Right lung (tissue), 5 donors: ENCODE measurements around the gene SLC16A8. TPM values are rescaled to one million over a fixed set of nuclear protein-coding genes. Genes with fewer than 3 reads are reported as not detected.

ENCODE experiments used
- DNase-seq, 2 donors: peaks; one replicate each; pipeline ENCODE4 v3.0.0-alpha.2; 2013
- polyA plus RNA-seq, 5 donors: library from polyadenylated mRNA; unstranded; fragments of 120-200 nt; gene quantifications; one replicate each; pipeline versions ENCODE4 v1.2.1 to v1.2.3, GENCODE V29; 2013; ENCODE audit warnings: inconsistent platforms in 1 of 5, low replicate concordance in 1 of 5; ENCODE audit not compliant: insufficient read length in 5 of 5, insufficient read depth in 1 of 5

The SLC16A8 gene
- polyA plus RNA-seq, 5 donors, result 0.84 to 1.7 (median 1.2) TPM

DNA sequence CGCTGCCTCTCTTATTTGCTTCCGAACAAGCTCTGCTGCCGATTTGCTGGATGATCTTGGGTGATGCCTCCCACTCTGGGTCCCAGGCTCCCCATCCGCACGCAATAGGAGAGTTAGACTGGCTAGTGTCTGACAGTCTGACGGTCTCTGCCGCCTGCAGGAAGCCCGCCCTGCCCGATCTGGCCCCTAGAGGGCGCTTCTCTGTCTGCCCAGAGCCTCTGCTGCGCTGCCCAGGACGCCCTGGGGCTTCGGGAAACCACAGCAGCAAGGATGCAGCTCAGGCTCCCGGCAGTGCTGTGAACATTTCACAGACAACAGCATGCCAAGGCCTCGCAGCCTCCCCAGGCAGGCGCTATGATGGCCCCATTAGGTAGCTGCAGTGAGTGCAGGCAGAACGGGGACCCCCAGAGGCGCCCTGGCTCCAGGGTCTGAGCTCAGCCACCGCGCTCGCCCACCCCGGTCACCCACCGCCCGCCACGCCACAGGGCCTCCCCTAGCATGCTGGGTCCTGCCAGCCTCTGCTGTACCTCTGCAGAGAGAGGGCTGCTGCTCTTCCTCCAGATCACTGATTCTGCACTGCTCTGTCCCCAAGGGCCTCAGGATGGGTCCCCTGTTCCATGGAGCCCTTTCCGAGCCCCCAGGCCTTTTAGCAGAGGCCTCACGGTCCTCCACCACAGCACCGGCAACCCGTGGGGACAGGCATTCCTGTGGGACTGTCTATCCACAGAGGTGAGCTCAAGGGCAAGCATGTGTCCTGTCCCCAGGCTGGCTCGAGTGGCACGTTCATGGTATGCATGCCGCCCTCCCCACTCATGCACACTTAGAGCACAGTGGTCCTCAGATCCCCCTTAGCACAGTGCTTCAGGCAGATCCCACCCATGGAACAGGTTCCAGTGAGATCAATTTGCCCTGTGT, 30.8 kb upstream of the SLC16A8 start:
- DNase-seq, result peak; percentile 62 to 74

DNA sequence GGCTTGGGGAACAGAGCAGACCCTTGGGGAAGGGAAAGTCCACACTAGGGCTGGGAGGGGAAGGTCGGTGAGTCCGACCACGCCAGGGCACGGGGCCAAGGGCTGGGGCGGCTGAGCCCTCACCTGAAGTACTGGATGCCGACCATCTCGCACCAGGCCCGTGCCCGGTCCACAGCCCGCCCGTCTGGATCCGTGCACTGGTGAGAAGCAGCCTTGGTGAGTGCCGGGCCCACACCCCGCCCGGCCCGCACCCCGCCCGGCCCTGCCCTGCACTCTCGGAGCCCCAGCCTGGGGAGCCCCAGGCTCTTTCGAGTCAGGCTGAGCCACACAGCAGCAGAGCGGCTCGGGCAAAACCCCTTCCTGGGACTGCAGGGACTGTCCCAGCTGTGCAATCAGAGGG, 28.4 kb upstream of the SLC16A8 start:
- no peak for DNase-seq

GRCh38 chr22:38111925-38112355, 28.0 kb upstream of the SLC16A8 start:
- DNase-seq, result no peak

GRCh38 chr22:38110863-38111852, 27.2 kb upstream of the SLC16A8 start:
- DNase-seq, result no peak

GRCh38 chr22:38110008-38110862, 26.3 kb upstream of the SLC16A8 start, which contains the start of gene BAIAP2L2:
TSS of gene BAIAP2L2 (minus strand) at chr22:38110684. CDS start at chr22:38110525, 159 bp downstream.
- DNase-seq, result no peak

DNA sequence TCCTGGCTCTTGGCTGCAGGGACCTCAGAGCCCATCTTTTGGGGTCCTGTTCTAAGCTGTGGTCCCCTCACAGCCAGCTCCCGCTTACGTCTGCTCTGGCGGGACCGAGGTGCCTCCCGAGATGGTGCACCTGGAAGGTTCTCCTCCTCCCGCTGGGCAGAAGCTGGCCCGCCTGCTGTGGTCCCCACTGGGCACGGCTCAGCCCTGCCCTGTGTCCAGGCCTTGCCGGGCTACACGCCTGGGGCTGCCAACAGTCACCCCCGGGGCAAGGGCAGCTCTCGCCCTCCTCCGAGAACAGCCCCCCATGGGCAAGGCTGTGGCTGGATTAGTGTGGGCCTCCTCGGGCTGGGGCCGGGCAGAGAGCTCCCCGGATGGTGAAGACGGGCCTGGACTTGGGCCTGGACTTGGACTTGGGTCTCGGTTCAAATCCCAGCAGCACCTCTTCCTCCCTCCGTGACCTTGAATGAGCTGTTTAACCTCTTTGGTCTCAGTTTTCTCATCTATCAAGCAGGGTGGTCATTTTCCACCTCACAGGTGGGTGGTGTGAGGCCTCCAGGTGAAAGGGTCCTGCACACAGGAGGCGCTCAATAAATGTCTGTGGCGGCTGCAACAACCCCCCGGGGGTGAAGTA, 25.5 kb upstream of the SLC16A8 start:
- no peak for DNase-seq

DNA sequence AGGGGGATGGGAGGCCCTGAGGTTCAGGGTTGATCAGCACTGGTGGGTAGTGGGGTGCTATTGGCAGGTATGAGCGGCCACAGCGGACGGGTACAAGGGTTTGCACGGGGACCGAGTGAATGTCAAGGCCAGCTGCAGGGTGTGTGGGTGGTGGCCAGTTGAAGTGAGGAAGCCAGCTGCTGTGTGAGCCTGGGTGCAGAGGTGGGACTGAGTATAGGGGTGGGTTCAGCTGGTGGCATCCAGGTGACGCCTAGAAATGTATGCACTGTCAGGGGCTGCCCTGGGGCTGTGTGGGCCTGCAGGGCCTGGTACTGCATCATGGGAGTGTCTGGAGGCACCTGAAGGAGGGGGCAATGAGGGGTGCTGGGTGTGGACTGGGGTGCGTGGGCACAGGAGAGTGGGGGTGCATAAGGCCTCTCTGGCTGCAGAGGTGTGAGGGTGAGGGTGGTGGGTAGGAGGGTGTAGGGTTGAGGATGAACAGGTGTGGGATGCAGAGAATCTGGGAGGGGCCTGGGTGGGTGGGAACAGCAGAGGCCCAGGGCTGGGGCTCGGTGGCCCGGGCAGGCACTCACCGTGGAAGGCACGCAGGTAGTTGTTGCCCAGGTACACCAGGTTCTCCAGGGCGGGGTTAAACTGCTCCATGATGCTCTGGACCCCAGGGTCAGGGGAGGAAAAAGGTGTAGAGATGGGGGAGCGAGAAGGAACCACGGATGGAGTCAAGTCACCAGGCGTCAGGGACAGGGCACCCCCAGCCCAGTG, 24.8 kb upstream of the SLC16A8 start:
- DNase-seq, result no peak

GRCh38 chr22:38107692-38108515, 23.9 kb upstream of the SLC16A8 start:
- no peak for DNase-seq

- no peak for DNase-seq
Measured at GRCh38 chr22:38106814-38107578, 23.0 kb upstream of the SLC16A8 start.

DNA sequence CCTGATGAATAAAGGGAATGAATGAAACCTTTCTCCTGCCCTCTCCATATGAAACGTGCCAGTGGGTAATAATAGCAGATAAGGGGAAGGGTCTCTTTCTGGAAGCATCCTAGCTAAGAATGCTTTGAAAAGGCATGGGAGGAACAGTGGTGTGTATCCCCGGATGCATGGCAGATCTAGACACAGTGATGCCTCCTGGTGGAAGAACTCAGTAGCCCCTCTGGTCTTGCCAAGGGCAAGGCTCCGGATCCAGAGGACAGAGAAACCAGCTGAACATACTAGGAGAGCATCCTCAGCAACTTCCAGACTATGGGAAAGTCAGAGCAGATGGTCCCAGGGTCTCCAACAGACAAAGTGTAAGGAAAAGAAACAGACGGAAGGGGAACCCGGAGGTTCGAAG, 20.1 kb upstream of the SLC16A8 start:
- DNase-seq, result no peak

DNA sequence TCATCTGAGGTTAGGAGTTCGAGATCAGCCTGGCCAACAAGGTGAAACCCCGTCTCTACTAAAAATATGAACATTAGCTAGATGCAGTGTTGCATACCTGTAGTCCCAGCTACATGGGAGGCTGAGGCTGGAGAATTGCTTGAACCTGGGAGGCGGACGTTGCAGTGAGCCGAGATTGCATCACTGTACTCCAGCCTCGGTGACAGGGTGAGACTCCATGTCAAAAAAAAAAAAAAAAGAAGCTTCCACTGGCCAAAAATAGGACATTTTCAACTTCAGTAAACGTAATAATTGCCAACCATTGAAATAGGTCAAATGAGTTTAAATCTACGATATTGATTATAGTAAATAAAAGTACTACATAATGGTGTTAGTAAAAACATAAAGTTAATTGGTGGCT, 19.7 kb upstream of the SLC16A8 start:
- DNase-seq, result no peak

- DNase-seq, result no peak
Measured at GRCh38 chr22:38098410-38099249, 14.6 kb upstream of the SLC16A8 start.

GRCh38 chr22:38097557-38098409, 13.8 kb upstream of the SLC16A8 start:
- DNase-seq, result no peak

DNA sequence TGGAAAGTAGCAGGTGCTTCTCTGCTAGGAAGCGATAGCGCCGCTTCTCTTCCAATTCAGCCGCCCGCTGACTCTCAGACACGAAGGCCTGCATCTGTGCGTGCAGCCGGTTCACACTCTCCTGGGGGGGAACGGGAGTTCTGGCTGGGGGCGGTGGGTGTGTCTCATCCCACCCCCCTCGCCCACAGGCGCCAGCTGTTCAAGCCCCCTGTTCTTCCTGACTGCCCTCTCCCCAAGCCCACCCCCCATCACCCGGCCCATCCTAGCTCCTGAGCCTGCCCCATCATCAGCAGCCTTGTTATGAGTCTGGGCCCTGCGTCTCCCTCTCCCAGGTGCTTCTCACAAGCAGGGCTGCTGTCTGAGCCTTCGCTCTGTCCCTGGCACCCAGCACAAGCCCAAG, 13.1 kb upstream of the SLC16A8 start:
- no peak for DNase-seq

DNA sequence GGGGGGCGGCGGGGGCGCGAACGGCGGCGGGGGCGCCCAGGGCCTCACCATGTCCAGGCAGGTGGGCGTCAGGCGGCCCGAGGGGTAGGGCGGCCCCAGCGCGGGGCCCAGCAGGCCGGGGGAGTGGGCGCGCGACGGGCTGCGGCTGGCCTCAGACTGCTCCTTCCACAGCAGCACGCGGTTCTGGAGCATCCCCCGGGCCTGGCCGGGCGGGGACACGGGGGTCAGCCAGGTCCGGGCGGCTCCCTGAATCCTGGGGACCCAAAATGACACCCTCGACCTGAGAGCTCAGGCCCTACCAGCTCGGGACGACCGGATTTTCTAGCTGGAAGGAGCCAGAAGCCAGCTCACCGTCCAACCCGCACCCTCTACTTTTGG, 5.5 kb upstream of the SLC16A8 start:
- DNase-seq, result no peak
